ENCODE results near the gene PUS7L. TPM values are rescaled to one million over a fixed set of nuclear protein-coding genes. Genes with fewer than 3 reads are reported as not detected.

Gene PUS7L
- total RNA-seq, result 18.3 TPM

GRCh38 chr12:43758728-43759563, at the start of gene PUS7L, which contains the start of gene IRAK4:
PUS7L (minus strand) TSS chr12:43758790; CDS start chr12:43755245, 3,545 bp downstream.
IRAK4 (plus strand) TSS chr12:43758951; CDS start chr12:43768112, 9,161 bp downstream.

GRCh38 chr12:43805860-43806736, 47.5 kb upstream of the PUS7L start, which contains the start of gene TWF1:
TWF1 (minus strand) TSS chr12:43806317; CDS start chr12:43806245, 72 bp downstream.

Other genes starting within 250 kb of the PUS7L start
- gene ADAMTS20, start 206.6 kb downstream of the PUS7L start, total RNA-seq, result 0.53 TPM
- gene IRAK4, start 161 bp upstream of the PUS7L start, total RNA-seq, result 11.4 TPM
- 46.7 TPM for gene TWF1, start 47.5 kb upstream of the PUS7L start, total RNA-seq
- gene TMEM117, start 77.3 kb upstream of the PUS7L start, total RNA-seq, result 20.0 TPM

Data from metanephros (tissue), 1 donor.